T-helper 1 cell treated with Interleukin-12 subunit alpha and Interleukin-12 subunit beta and Interleukin-4 antibody, amounts not matched to agents 30 μg/mL and 1 μg/mL, for 36 hours (primary cell): Measurements from ENCODE around the gene PSD.

ENCODE experiments used
- H3K27ac Mint-ChIP-seq: one replicate; pipeline ENCODE4 v1.8.0; 2021; ENCODE audit warnings: mild to moderate bottlenecking, mixed read lengths
- H3K27me3 Mint-ChIP-seq: one replicate; pipeline ENCODE4 v1.8.0; 2021; ENCODE audit warnings: low read depth, mixed read lengths
- H3K36me3 Mint-ChIP-seq: one replicate; pipeline ENCODE4 v1.8.0; 2021; ENCODE audit warnings: low read depth, mixed read lengths
- H3K4me1 Mint-ChIP-seq: one replicate; pipeline ENCODE4 v1.8.0; 2021; ENCODE audit warnings: low read depth, mixed read lengths
- H3K4me3 Mint-ChIP-seq: one replicate; pipeline ENCODE4 v1.8.0; 2021; ENCODE audit warnings: mild to moderate bottlenecking, moderate library complexity, mixed read lengths
- H3K9me3 Mint-ChIP-seq: one replicate; pipeline ENCODE4 v1.8.0; 2021; ENCODE audit warnings: mixed read lengths

The PSD gene

DNA sequence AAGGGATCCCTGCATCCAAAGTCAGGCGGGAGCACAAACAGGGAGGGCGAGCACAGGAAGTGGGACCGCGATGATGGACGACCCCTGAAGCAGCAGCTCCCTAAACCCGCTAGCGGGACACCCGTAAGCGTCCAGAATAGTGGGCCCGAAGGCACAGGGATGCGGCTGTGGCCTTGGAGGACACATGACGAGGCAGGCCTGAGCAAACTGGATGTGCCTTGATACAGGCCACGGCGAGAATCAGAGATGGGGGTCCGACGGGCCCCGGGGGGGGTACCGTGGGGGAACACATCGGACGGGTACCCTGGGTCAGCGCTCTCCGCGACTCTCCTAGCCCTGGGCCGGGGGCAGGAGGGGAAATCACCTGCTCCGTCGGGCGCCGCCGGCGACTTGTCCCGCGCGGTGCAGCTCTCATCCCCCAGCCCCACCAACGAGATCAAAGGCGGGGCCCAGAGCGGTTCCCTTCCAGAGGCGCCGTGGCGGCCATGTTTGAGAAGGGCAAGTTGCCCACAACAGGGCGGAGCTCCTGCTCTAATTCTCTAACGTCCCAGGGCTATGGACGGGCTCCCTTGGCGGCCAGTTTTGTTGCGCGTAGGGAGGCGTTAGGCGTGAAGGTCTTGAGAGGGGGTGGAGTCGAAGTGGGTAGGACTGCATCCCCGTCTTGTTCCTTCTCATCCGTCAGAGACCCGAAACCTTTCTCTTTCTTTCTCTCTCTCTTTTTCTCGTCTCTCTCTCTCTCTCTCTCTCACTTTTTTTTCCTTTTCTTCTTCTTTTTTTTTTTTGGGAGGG is 13.8 kb upstream of the PSD start, which contains the start of gene CUEDC2:
TSS of gene CUEDC2 (minus strand) at position 413 of the 789 bp plus-strand sequence. CDS start 7,386 bp downstream, outside the sequence.
- no peaks in the 10 kb centered on the region for H3K9me3 Mint-ChIP-seq
- H3K4me1 Mint-ChIP-seq: peaks cover 47% of the 10 kb centered on the region
- H3K36me3 Mint-ChIP-seq: peaks cover 10% of the 10 kb centered on the region
- H3K4me3 Mint-ChIP-seq: peak within 1 kb of the TSS; percentile 94
- no peaks in the 10 kb centered on the region for H3K27me3 Mint-ChIP-seq
- H3K27ac Mint-ChIP-seq: peak within 1 kb of the TSS; percentile 95

DNA sequence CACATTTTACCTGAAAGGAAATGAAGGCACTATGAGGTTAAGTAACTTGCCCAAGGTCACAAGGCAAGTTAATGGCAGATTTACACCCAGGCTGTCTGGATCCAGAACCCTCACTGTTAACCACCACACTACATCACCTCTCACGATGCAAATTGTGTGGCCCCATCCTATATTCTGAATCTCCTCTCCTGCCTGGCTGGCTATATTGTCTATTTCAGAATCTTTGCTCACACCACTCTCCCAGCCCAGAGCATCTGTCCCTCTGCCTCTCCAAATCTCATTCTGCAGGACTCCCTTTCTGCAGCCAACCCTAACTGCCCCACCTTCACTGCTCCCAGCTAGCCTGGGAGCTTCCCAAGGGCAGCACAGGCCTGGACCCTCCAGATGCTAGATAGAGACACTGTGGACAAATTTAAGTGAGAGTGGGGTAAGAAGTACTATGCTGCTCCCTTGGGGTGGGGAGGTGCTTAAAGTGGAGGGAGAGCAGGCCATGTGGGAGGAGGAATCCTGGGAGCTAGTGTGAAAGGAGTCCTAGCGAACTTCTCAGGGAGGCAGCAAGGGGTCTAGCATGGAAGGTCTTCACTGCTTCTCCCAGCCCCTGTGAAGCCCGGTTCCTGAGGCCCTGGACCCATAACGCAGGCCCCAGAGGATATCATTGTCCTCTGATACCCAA is 13.0 kb upstream of the PSD start:
- no peaks in the 10 kb centered on the region for H3K9me3 Mint-ChIP-seq
- peaks cover 6% of the 10 kb centered on the region for H3K36me3 Mint-ChIP-seq
- H3K4me1 Mint-ChIP-seq: peaks cover 45% of the 10 kb centered on the region
- H3K27ac Mint-ChIP-seq: peak overlapping the region; percentile 95
- no peaks in the 10 kb centered on the region for H3K27me3 Mint-ChIP-seq
- peak overlapping the region; percentile 94 for H3K4me3 Mint-ChIP-seq

DNA sequence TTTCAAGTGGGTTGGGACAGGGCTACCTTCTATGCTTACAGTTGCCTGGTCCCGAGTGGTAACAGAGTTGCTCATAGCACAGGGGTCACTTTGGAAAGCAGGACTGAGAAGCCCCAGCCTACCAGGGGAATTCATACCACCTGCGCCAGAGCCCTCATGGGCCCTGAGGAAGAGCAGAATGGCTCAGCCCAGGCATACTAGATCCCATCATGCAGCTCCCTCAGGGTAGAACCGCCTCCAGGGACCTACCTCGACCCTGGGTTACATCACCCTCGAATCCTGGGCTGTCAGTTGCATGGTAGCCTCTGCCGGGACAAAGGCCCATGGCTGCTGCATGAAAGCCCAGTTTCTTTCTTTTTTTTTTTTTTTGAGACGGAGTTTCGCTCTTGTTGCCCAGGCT is 10.9 kb upstream of the PSD start:
- H3K27me3 Mint-ChIP-seq: no peaks in the 10 kb centered on the region
- no peak overlapping the region for H3K4me3 Mint-ChIP-seq
- peaks cover 32% of the 10 kb centered on the region for H3K4me1 Mint-ChIP-seq
- peaks cover 3% of the 10 kb centered on the region for H3K36me3 Mint-ChIP-seq
- no peaks in the 10 kb centered on the region for H3K9me3 Mint-ChIP-seq
- no peak overlapping the region for H3K27ac Mint-ChIP-seq

DNA sequence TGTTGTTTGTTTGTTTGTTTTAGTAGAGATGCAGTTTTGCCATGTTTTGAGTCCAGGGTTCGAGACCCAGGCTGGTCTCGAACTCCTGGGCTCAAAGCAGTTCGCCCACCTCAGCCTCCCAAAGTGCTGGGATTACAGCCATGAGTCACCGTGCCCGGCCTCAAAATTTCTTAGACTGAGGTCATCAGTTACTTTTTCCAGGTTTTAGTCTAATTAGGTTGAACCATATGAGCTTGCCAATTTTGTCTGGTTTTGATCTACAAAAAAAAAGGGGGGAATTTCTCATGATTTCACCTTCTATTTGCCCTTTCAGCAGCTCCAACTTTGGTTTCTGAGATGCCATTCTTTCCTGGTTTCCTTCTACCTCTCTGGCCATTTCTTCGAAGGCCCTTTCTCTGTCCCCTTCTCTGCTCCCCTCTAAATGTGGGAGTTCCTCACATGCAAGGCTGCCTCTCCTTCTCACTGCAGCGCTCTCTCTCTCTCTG is 8.3 kb upstream of the PSD start:
- no peak overlapping the region for H3K4me3 Mint-ChIP-seq
- H3K36me3 Mint-ChIP-seq: peaks cover 6% of the 10 kb centered on the region
- H3K27me3 Mint-ChIP-seq: no peaks in the 10 kb centered on the region
- peaks cover 23% of the 10 kb centered on the region for H3K4me1 Mint-ChIP-seq
- no peak overlapping the region for H3K27ac Mint-ChIP-seq
- no peaks in the 10 kb centered on the region for H3K9me3 Mint-ChIP-seq

DNA sequence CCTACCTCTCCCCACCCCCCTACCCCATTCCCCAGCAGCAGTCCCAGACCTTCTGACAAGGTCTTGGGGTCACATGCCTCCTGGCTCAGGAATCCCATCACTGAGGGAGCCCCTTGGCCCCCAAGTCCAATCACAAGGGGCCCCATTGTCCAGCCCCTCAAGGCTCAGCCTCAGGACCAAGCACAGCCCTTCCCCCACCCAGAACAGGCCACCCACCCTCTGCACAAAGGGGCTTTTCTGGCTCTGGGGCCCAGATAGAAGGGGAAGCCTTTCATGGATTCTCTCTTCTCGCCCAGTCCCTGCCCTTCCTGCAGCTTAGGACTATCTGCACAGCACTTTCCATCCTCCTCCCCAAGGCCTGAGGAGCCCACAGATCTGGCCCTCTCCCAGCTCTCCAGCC is 6.9 kb upstream of the PSD start:
- Mint-ChIP-seq H3K4me1 (peaks cover 24% of the 10 kb centered on the region), H3K4me3 (no peak overlapping the region), H3K36me3 (peaks cover 6% of the 10 kb centered on the region), H3K27ac (no peak overlapping the region), H3K9me3 (no peaks in the 10 kb centered on the region), H3K27me3 (no peaks in the 10 kb centered on the region)

DNA sequence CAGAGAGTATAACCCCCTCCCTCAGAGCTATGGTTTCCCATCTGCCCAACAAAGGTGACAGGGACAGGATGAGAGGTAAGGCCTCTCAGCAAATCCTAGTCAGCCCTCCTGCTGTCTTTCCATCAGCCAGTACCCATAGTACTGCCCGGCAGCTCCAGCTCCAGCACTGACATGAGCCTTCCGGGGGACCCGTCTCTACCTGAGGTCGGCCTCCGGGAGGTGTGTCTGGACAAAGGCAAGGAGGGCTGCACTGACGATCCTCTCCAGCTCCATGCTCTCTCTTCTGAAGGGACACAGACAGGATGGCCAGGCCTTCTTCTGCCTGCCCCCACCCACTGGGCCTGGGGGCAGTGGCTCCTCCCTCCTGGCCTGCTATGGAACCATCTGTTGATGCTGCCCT is 6.3 kb upstream of the PSD start:
- Mint-ChIP-seq H3K4me1 (peaks cover 28% of the 10 kb centered on the region), H3K27me3 (no peaks in the 10 kb centered on the region), H3K36me3 (peaks cover 6% of the 10 kb centered on the region), H3K4me3 (no peak overlapping the region), H3K27ac (no peak overlapping the region), H3K9me3 (no peaks in the 10 kb centered on the region)

DNA sequence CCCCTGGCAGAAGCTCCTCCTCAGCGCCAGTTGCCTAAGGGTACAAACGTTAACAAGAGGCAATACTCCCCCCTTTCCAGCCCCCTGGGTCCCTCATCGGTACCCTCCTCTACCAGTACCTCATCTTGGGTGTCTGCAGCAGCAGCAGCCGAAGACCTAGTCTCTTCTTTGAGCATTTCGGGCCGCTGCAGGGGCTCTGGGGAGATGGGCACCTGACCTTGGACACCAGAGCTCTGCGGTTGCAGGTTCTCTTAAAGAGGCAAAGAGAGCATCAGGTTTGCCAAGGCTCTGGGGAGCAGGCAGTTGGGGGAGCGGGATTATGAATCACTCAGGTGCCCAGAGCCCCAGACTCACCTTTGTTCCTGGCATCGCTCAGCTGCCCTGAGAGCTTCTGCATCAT is 5.6 kb upstream of the PSD start:
- Mint-ChIP-seq H3K4me3 (no peak overlapping the region), H3K4me1 (peaks cover 30% of the 10 kb centered on the region), H3K9me3 (no peaks in the 10 kb centered on the region), H3K36me3 (peaks cover 6% of the 10 kb centered on the region), H3K27ac (no peak overlapping the region), H3K27me3 (peaks cover 2% of the 10 kb centered on the region)

DNA sequence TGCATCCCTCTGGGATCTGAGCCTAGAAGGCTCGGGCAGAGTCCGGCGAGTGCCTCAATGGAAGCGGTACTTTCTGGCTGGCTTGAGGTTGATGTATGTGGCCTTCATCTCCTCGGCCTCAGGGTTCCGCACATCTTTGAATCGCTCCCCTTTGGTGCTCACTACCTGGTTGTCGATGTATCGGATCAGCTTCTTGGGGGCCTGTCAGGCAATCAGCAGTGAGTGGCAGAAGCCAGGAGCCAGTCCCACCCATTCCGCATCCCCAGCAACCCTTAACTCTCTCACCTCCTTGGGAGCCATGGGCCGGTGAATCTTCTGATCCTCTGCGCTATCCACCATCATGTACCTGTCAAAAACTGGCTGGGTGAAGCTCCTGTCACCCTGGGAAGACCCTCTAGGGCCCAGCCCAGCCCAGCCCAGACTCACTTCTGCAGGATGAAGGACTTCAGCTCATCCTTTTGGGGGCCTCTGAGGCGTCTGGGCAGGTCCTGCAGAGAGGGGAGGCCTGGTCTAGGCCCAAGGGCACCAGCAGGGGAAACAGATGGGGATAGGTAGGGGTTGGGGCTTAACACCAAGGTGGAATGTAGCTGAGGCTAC is 4.9 kb upstream of the PSD start:
- Mint-ChIP-seq H3K4me1 (peaks cover 33% of the 10 kb centered on the region), H3K27ac (peak overlapping the region; percentile 29), H3K4me3 (peak overlapping the region; percentile 60), H3K9me3 (no peaks in the 10 kb centered on the region), H3K27me3 (peaks cover 4% of the 10 kb centered on the region), H3K36me3 (peaks cover 6% of the 10 kb centered on the region)

DNA sequence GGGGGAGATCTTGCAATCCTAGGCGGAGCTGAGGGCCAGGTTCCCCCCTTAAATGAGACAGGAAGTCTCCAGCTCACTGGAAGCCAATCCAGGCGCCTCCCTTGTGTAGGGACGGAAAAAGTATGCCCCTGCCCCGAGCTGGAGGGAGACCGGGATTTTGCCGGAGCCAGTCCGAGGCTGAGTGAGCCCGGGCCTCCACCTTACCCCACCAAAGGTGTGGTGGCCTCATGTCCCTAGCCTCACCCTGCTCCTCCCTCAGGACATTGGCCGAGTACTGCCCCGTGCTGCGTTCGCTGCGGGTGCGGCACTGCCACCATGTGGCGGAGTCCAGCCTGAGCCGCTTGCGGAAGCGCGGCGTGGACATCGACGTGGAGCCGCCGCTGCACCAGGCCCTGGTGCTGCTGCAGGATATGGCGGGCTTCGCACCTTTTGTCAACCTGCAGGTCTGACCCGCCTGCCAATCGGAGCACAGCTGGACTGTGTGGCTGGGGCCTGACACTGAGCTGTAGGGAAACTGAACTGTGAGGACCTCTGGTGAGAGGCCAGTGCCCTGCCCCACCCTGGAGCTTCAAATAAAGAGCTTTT is 4.1 kb upstream of the PSD start:
- Mint-ChIP-seq H3K9me3 (no peaks in the 10 kb centered on the region), H3K4me1 (peaks cover 33% of the 10 kb centered on the region), H3K4me3 (peak overlapping the region; percentile 99), H3K27me3 (peaks cover 12% of the 10 kb centered on the region), H3K27ac (peak overlapping the region; percentile 73), H3K36me3 (peaks cover 6% of the 10 kb centered on the region)

DNA sequence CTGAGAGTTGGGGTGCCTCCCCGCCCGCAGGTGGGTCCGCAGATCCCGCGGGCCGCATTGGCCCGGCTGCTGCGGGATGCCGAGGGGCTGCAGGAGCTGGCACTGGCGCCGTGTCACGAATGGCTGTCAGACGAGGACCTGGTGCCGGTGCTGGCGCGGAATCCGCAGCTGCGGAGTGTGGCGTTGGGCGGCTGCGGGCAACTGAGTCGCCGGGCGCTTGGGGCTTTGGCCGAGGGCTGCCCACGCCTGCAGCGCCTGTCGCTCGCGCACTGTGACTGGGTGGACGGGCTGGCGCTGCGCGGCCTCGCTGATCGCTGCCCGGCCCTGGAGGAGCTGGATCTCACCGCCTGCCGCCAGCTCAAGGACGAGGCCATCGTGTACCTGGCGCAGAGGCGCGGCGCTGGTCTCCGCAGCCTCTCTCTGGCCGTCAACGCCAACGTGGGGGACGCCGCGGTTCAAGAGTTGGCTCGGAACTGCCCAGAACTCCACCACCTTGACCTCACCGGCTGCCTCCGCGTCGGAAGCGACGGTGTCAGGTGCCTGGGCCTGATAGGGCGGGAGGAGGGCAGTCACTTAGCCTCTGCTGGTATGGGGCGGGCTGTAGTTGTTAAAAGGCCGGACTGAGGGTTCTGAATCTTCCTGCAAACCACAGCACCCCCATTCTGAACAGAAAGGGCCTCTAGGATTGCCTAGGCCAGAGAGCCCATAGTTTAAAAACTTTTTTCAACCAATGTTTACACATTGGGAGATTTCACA is 3.4 kb upstream of the PSD start:
- Mint-ChIP-seq H3K36me3 (peaks cover 6% of the 10 kb centered on the region), H3K4me1 (peaks cover 30% of the 10 kb centered on the region), H3K27ac (peak overlapping the region; percentile 73), H3K4me3 (peak overlapping the region; percentile 99), H3K27me3 (peaks cover 19% of the 10 kb centered on the region), H3K9me3 (no peaks in the 10 kb centered on the region)

DNA sequence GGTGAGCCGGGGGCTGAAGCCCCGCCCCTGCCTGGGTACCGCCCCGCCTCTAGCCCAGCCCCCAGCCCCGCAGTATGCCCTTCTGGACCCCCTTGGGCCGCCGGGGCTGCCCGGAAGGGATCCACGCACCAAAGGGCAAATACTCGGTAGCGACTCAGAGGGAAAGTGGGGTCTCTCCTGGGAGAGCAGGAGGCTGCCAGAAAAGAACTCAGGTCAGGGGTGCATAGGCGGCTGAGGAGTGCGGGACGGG is 2.8 kb upstream of the PSD start:
- Mint-ChIP-seq H3K27ac (peak overlapping the region; percentile 65), H3K4me1 (peaks cover 29% of the 10 kb centered on the region), H3K27me3 (peaks cover 20% of the 10 kb centered on the region), H3K4me3 (peak overlapping the region; percentile 99), H3K36me3 (peaks cover 6% of the 10 kb centered on the region), H3K9me3 (no peaks in the 10 kb centered on the region)

DNA sequence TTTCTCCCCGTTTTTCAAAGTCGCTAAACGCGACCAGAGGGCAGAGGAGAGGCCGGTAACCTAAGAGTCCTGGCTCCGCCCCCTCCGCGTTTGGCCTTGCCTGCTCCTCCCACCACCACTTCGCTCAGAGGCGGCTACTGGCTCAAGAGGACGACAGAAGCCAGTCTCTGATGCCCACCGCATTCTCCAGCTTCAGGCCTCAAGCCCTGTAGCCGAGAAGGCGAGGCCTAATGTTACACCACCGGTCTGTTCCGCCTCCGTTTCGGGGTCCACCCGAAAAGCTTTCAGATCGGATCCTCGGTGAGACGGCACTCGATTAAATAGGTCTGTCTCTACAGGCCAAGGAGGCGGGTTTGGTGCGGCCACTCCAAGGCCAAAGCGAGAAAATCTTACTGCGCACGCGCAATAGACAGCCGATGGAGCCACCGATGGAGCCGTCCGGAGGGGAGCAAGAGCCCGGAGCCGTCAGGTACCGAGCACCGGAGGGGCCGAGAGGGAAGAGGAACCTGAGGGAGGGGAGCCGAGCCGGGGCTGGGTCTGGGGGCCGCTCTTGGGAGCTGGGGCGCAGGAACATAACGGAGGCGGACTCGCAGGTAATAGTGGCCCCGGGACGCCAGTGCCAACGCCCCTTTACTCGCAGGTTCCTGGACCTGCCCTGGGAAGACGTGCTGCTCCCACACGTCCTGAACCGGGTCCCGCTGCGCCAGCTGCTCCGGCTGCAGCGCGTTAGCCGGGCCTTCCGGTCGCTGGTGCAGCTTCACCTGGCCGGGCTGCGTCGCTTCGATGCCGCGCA is 2.3 kb upstream of the PSD start, which contains the start of gene FBXL15:
TSS of gene FBXL15 (plus strand) at position 123 of the 793 bp plus-strand sequence. CDS start at position 417, 294 bp downstream.
- H3K4me1 Mint-ChIP-seq: peaks cover 26% of the 10 kb centered on the region
- peak within 1 kb of the TSS; percentile 99 for H3K4me3 Mint-ChIP-seq
- H3K9me3 Mint-ChIP-seq: no peaks in the 10 kb centered on the region
- H3K27ac Mint-ChIP-seq: peak within 1 kb of the TSS; percentile 98
- H3K36me3 Mint-ChIP-seq: peaks cover 6% of the 10 kb centered on the region
- peaks cover 23% of the 10 kb centered on the region for H3K27me3 Mint-ChIP-seq

DNA sequence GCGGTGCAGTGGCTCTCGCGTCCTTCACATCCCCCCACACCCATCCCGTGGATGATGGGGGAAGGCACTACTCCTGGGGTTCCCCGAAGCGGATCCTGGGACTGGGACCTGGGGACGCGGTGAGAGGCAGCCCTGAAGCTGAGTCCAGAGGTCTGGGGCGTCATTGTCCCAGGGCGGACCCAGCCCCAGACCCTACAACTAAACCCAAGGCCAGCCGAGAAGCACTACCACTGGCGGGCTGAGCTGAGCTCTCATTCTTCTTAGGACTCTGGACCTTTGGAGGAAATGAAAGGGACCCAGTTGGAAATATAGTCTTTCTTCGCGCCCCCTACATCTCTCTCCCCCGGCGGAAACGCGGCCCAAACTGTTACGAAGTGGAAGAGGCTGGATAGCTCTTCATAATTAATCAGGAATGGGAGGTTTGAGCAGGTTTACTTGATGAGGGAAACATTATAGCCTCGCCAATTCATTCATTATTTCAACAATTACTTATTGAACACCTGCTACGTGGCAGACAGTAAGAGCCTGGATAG is 1.7 kb upstream of the PSD start:
- Mint-ChIP-seq H3K4me3 (peak overlapping the region; percentile 99), H3K27me3 (peaks cover 24% of the 10 kb centered on the region), H3K4me1 (peaks cover 26% of the 10 kb centered on the region), H3K36me3 (peaks cover 6% of the 10 kb centered on the region), H3K27ac (peak overlapping the region; percentile 98), H3K9me3 (no peaks in the 10 kb centered on the region)
